ENCODE results near the gene RBBP5.

RBBP5 gene

GRCh38 chr1:205045146-205045545 is 76.6 kb downstream of the RBBP5 start:
- Histone ChIP-seq H3K4me1 (ENCODE audit: low read depth, poor library complexity, severe bottlenecking) (no peaks in the 10 kb centered on the region), H4K20me1 (ENCODE audit: insufficient read depth) (no peaks in the 10 kb centered on the region), H3K27me3 (ENCODE audit: insufficient read depth, low read depth) (peaks cover 91% of the 10 kb centered on the region), H2AFZ (ENCODE audit: low read depth) (no peak overlapping the region), H3K9ac (no peak overlapping the region), H3K36me3 (ENCODE audit: insufficient read depth) (no peaks in the 10 kb centered on the region), H3K79me2 (ENCODE audit: insufficient read depth, low read depth) (no peaks in the 10 kb centered on the region), H3K4me2 (no peak overlapping the region), H3K27ac (no peak overlapping the region), H3K4me3 (IDR thresholded peaks at IDR 0.05; ENCODE audit: insufficient read depth, low read depth, low read length) (no peak overlapping the region)
- TF ChIP-seq CTCF (conservative IDR thresholded peaks at IDR 0.05; ENCODE audit: low read depth, low read length): no peak

GRCh38 chr1:205044741-205045140 is 77.0 kb downstream of the RBBP5 start:
- Histone ChIP-seq H3K27me3 (ENCODE audit: insufficient read depth, low read depth) (peaks cover 91% of the 10 kb centered on the region), H3K4me2 (no peak overlapping the region)

GRCh38 chr1:205043866-205044265 is 77.9 kb downstream of the RBBP5 start:
- no peaks in the 10 kb centered on the region for H4K20me1 ChIP-seq (ENCODE audit: insufficient read depth)
- no peak overlapping the region for H3K9ac ChIP-seq
- H3K4me1 ChIP-seq (ENCODE audit: low read depth, poor library complexity, severe bottlenecking): no peaks in the 10 kb centered on the region
- no peak overlapping the region for H3K4me2 ChIP-seq
- H3K36me3 ChIP-seq (ENCODE audit: insufficient read depth): no peaks in the 10 kb centered on the region
- no peak overlapping the region for H3K4me3 ChIP-seq (IDR thresholded peaks at IDR 0.05; ENCODE audit: insufficient read depth, low read depth, low read length)
- no peaks in the 10 kb centered on the region for H3K79me2 ChIP-seq (ENCODE audit: insufficient read depth, low read depth)
- TF ChIP-seq CTCF (conservative IDR thresholded peaks at IDR 0.05; ENCODE audit: low read depth, low read length): no peak
- H2AFZ ChIP-seq (ENCODE audit: low read depth): no peak overlapping the region
- H3K27ac ChIP-seq: no peak overlapping the region
- peaks cover 90% of the 10 kb centered on the region for H3K27me3 ChIP-seq (ENCODE audit: insufficient read depth, low read depth)

More at GRCh38 chr1:205044741-205045140, 77.0 kb downstream of the RBBP5 start:
- Histone ChIP-seq H3K9ac (no peak overlapping the region), H3K27ac (no peak overlapping the region), H2AFZ (ENCODE audit: low read depth) (no peak overlapping the region), H3K79me2 (ENCODE audit: insufficient read depth, low read depth) (no peaks in the 10 kb centered on the region), H4K20me1 (ENCODE audit: insufficient read depth) (no peaks in the 10 kb centered on the region), H3K4me1 (ENCODE audit: low read depth, poor library complexity, severe bottlenecking) (no peaks in the 10 kb centered on the region), H3K4me3 (IDR thresholded peaks at IDR 0.05; ENCODE audit: insufficient read depth, low read depth, low read length) (no peak overlapping the region), H3K36me3 (ENCODE audit: insufficient read depth) (no peaks in the 10 kb centered on the region)
- no peak for TF ChIP-seq CTCF (conservative IDR thresholded peaks at IDR 0.05; ENCODE audit: low read depth, low read length)

GRCh38 chr1:205042911-205043806 is 78.6 kb downstream of the RBBP5 start, which contains the start of gene CNTN2:
TSS of gene CNTN2 (plus strand) at chr1:205043212. CDS start at chr1:205053186, 9,974 bp downstream.
- H3K36me3 ChIP-seq (ENCODE audit: insufficient read depth): no peaks in the 10 kb centered on the region
- H3K27me3 ChIP-seq (ENCODE audit: insufficient read depth, low read depth): peaks cover 86% of the 10 kb centered on the region
- H2AFZ ChIP-seq (ENCODE audit: low read depth): no peak within 1 kb of the TSS
- H3K27ac ChIP-seq: no peak within 1 kb of the TSS
- no peaks in the 10 kb centered on the region for H4K20me1 ChIP-seq (ENCODE audit: insufficient read depth)
- no peak within 1 kb of the TSS for H3K4me2 ChIP-seq
- H3K79me2 ChIP-seq (ENCODE audit: insufficient read depth, low read depth): no peaks in the 10 kb centered on the region
- no peaks in the 10 kb centered on the region for H3K4me1 ChIP-seq (ENCODE audit: low read depth, poor library complexity, severe bottlenecking)
- H3K9ac ChIP-seq: no peak within 1 kb of the TSS
- TF ChIP-seq CTCF (conservative IDR thresholded peaks at IDR 0.05; ENCODE audit: low read depth, low read length): no peak
- no peak within 1 kb of the TSS for H3K4me3 ChIP-seq (IDR thresholded peaks at IDR 0.05; ENCODE audit: insufficient read depth, low read depth, low read length)
